Activated CD4-positive, alpha-beta T cell treated with anti-CD3 and anti-CD28 coated beads, Interleukin-2, amount 10 ng/mL, durations not matched to agents 7 days and 5 days (primary cell): ENCODE results near the gene HEMK1. TPM values are rescaled to one million over a fixed set of nuclear protein-coding genes. Genes with fewer than 3 reads are reported as not detected.

ENCODE experiments used
- CTCF ChIA-PET: fragments of 350-600 bp; sonication (Branson Sonifier 250); formaldehyde crosslinking; loops from one replicate; lab custom pipeline; 2021; ENCODE audit warnings: antibody characterized with exemption; lab: Charles Lee
- POLR2A ChIA-PET: fragments of 350-600 bp; sonication (Branson Sonifier 250); formaldehyde crosslinking; loops from one replicate; lab custom pipeline; 2021; ENCODE audit warnings: antibody characterized with exemption; lab: Charles Lee
- DNase-seq: peaks from one replicate; pipeline ENCODE4 v3.0.0-alpha.2; 2020
- H3K27ac Mint-ChIP-seq: one replicate; pipeline ENCODE4 v1.8.0; 2021; ENCODE audit warnings: mild to moderate bottlenecking, moderate library complexity, mixed read lengths
- H3K27me3 Mint-ChIP-seq: one replicate; pipeline ENCODE4 v1.8.0; 2021; ENCODE audit warnings: mixed read lengths
- H3K36me3 Mint-ChIP-seq: one replicate; pipeline ENCODE4 v1.8.0; 2021; ENCODE audit warnings: low read depth, mixed read lengths
- H3K4me1 Mint-ChIP-seq: one replicate; pipeline ENCODE4 v1.8.0; 2021; ENCODE audit warnings: mixed read lengths
- H3K4me3 Mint-ChIP-seq: one replicate; pipeline ENCODE4 v1.8.0; 2021; ENCODE audit warnings: mild to moderate bottlenecking, moderate library complexity, mixed read lengths
- H3K9me3 Mint-ChIP-seq: one replicate; pipeline ENCODE4 v1.8.0; 2021; ENCODE audit warnings: mixed read lengths
- total RNA-seq, 2 experiments: library from RNA; stranded (reverse); gene quantifications; one replicate each; pipeline ENCODE4 v1.2.3, GENCODE V29; 2021

HEMK1 gene
- total RNA-seq, 2 experiments from 2014 or later, result 42.3 to 49.0 TPM

DNA sequence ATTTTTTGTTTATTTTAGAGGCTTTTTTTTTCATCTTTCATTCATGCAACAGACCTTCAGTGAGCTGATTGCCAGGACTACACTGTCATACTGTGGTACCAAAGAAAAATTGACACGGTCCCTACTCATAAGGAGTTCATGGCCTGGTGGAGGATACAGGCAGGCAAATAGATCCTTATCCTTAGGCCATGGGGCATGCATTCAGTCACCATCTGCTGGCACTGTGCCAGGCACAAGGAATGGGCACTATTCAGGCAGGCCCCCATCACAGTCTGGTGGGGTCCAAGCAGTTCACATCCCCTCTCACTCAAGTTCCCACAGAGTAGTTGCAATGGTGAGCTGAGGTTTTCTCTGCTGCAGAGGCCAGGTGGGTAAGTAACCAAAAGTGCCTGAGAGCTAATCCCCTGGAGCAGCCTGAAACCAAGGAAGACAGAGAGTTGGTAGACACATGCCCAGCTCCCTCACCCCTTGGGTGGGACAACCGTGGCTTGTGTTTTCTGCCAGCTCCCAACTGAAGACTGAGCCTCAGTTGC is 25.0 kb downstream of the HEMK1 start:
- ChIA-PET POLR2A (no interaction called here), CTCF (interaction anchor here (1.3 to 11.1 kb wide), 4 partner anchors 9 to 19 kb away, joined by 3 to 284 read pairs (median 108); partner anchors contain the start of genes C3orf18, CISH and HEMK1)
- H3K27me3 Mint-ChIP-seq, result no peaks in the 10 kb centered on the region
- H3K36me3 Mint-ChIP-seq, result peaks cover 24% of the 10 kb centered on the region
- peaks cover 85% of the 10 kb centered on the region for H3K4me1 Mint-ChIP-seq
- H3K9me3 Mint-ChIP-seq, result no peaks in the 10 kb centered on the region
- peak overlapping the region; percentile 96 for H3K27ac Mint-ChIP-seq
- no peak overlapping the region for H3K4me3 Mint-ChIP-seq
- no peak for DNase-seq

DNA sequence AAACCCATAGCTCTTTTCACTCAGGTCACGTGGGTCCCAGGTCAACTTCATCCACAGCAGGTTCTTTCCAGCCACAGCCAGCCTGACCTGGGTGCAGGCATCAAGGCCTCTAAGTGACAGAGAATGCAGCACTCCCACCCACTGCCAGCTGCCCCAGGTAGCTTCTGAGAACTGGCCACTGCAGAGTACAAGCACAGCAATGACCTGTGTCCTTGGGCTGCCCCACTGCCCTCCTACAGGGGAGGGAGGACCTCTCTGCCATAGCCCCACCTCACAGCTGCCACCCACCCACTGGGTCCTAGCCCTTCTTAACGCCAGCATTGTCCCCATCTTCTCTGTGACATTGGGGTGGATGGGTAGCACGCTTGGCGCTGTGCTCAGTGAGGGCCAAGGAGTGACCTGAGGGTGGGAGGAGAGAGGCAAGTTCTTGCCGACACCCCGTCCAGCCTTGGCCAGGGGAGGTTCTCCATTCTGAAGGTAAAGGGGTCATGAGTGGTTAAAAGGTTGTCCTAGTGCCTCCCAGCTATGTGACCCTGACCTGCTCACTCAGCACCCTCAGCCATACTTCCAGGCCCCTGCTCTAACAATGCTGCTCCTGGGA is 29.9 kb downstream of the HEMK1 start:
- Mint-ChIP-seq H3K36me3 (peaks cover 56% of the 10 kb centered on the region), H3K4me3 (no peak overlapping the region), H3K4me1 (peaks cover 86% of the 10 kb centered on the region), H3K27me3 (no peaks in the 10 kb centered on the region), H3K9me3 (no peaks in the 10 kb centered on the region), H3K27ac (peak overlapping the region; percentile 98)
- CTCF ChIA-PET, result interaction anchor here (0.9 to 13.4 kb wide), 5 partner anchors 9 to 25 kb away, joined by 3 to 209 read pairs (median 8); partner anchors contain the start of genes CISH and HEMK1
- DNase-seq, result no peak
- POLR2A ChIA-PET, result no interaction called here

DNA sequence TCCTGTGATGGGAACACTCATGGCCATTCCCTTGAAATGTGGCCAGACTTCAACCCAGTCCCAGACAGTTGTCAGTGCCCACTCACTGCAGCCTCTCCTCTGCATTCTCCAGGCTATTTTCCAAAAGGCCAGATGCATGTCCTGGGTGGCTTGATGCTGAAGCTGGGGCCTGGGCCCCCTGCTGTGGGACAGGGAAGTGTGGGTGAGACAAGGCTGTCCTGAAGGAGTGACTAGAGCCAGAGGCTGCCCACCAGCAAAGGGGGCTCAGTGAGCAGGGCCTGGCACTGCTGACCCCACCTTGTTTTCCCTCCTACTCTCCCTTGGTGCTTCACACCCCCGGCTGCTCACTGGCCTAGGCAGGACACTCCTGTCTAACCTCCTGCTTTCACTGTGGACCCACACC is 30.4 kb downstream of the HEMK1 start:
- Mint-ChIP-seq H3K9me3 (no peaks in the 10 kb centered on the region), H3K27ac (peak overlapping the region; percentile 98), H3K36me3 (peaks cover 61% of the 10 kb centered on the region), H3K27me3 (no peaks in the 10 kb centered on the region), H3K4me3 (peak overlapping the region; percentile 99), H3K4me1 (peaks cover 85% of the 10 kb centered on the region)
- DNase-seq, result no peak
- ChIA-PET CTCF (interaction anchor here (0.9 to 13.4 kb wide), 4 partner anchors 9 to 26 kb away, joined by 5 to 211 read pairs (median 118); partner anchors contain the start of genes CISH and HEMK1), POLR2A (interaction anchor here (3.5 to 7.0 kb wide), 3 partner anchors 10 to 29 kb away, joined by 56 to 85 read pairs (median 76); partner anchors contain the start of genes CISH and HEMK1)

DNA sequence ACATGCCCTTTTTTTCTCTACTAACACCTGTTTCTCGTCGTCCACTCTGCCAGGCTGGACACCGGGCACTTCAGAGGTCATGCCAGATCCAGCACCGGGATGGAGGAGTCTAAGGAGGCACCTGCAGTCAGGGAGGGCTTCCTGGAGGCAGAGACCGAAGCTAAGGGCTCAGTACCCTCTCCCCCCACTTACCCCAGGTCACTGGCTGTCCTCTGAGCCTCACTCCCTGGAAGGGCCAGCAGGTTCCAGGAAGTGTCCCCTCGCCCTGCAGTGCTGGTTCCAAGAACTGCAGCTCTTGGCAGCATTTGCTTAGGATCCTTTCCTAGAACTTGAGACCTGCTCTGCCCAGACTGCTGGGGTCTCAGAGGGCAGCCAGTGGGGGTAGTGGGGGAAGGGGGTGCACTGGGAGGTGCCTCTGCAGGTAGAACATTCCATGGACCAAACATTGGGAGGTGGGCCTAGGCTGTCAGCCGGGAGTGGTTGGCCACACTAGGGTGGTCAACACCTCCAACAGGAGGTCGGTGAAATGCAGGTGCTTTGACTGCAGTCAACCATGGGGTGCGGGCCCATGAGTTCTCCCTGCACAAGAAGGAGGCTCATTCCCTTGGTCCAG is 30.9 kb downstream of the HEMK1 start:
- no peaks in the 10 kb centered on the region for H3K27me3 Mint-ChIP-seq
- peak overlapping the region; percentile 98 for H3K27ac Mint-ChIP-seq
- CTCF ChIA-PET, result interaction anchor here (1.1 to 13.4 kb wide), 4 partner anchors 10 to 33 kb away, joined by 3 to 211 read pairs (median 118); partner anchors contain the start of genes C3orf18, CISH and HEMK1
- H3K9me3 Mint-ChIP-seq, result no peaks in the 10 kb centered on the region
- H3K36me3 Mint-ChIP-seq, result peaks cover 63% of the 10 kb centered on the region
- H3K4me1 Mint-ChIP-seq, result peaks cover 85% of the 10 kb centered on the region
- POLR2A ChIA-PET, result interaction anchor here (0.6 to 7.0 kb wide), 4 partner anchors 11 to 835 kb away, joined by 3 to 85 read pairs (median 66); partner anchors contain the start of genes CISH and HEMK1
- DNase-seq, result no peak
- H3K4me3 Mint-ChIP-seq, result peak overlapping the region; percentile 99

DNA sequence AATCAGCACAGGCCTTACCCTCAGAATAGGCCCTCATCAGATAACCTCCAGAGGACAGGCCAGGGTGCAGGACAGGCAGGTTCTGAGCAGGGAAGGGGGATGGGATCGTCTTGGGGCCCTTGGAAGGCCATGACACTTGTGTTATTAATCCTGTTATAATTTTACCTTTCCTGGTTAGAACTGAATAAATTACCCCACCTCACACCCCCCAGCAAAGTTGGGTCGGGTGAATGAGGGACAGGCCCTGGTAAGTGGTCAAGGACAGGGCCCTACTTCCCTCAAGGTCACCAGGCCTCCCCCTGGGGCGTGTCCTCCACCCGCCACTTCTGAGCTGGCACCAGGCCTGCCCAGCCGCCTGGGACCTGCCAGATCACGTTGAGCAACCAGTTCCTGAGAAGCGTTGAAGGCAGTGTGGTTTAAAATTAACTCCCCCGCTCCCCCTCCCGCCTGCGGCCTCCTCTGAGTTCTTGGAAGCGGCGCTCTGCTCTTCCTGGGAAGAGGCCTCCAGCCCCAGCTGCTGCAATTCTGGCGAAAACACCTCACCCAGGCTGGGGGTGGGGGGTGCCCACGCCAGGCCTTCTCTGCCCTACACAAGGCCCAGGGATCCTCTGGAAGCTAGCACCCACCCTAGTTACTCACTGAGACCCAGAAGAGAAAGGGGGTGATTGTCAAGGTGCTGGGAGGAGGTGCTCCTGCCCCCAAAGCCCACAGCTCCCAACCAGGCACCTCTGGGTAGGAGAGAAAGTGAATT is 31.7 kb downstream of the HEMK1 start:
- no peaks in the 10 kb centered on the region for H3K27me3 Mint-ChIP-seq
- H3K27ac Mint-ChIP-seq, result peak overlapping the region; percentile 98
- POLR2A ChIA-PET, result interaction anchor here (1.5 to 7.0 kb wide), 4 partner anchors 11 to 34 kb away, joined by 4 to 85 read pairs (median 66); partner anchors contain the start of genes C3orf18, CISH and HEMK1
- CTCF ChIA-PET, result interaction anchor here (0.8 to 13.4 kb wide), 6 partner anchors 10 to 33 kb away, joined by 3 to 211 read pairs (median 43); partner anchors contain the start of genes C3orf18, CISH, HEMK1 and MAPKAPK3
- peak overlapping the region; percentile 99 for H3K4me3 Mint-ChIP-seq
- DNase-seq, result peak; percentile 84
- H3K4me1 Mint-ChIP-seq, result peaks cover 85% of the 10 kb centered on the region
- no peaks in the 10 kb centered on the region for H3K9me3 Mint-ChIP-seq
- peaks cover 69% of the 10 kb centered on the region for H3K36me3 Mint-ChIP-seq

DNA sequence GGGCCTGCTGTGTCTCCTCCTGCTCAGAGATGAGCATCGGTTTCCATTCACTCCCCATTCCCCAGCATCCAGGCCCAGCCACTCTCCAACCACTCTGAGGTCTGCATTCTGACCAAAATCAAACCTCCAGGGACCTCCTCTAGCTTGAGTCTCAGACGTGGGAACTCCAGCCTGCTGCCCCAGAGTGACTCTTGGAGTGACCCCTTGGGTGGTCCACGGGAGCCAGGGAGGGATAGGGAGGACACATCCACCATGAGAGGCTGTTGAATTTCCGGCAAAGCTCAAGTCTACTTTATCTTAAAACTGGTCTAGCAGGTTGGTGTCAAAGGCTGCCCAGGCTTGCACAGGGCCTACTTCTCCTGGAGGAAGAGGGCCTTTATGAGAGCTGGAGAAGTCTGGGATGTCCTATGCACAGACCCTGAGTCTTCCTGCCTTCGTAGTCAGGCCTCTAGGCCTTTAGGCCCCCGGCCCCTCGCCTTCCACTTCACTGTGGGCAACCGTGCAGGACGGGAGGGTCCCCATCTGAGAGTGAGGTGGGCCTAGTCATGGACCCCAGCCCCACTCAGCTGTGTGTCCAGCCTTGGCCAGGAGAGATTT is 33.4 kb downstream of the HEMK1 start:
- CTCF ChIA-PET, result interaction anchor here (1.0 to 13.4 kb wide), 5 partner anchors 8 to 256 kb away, joined by 4 to 211 read pairs (median 59); partner anchors contain the start of genes CISH, HEMK1 and MAPKAPK3
- no peaks in the 10 kb centered on the region for H3K9me3 Mint-ChIP-seq

DNA sequence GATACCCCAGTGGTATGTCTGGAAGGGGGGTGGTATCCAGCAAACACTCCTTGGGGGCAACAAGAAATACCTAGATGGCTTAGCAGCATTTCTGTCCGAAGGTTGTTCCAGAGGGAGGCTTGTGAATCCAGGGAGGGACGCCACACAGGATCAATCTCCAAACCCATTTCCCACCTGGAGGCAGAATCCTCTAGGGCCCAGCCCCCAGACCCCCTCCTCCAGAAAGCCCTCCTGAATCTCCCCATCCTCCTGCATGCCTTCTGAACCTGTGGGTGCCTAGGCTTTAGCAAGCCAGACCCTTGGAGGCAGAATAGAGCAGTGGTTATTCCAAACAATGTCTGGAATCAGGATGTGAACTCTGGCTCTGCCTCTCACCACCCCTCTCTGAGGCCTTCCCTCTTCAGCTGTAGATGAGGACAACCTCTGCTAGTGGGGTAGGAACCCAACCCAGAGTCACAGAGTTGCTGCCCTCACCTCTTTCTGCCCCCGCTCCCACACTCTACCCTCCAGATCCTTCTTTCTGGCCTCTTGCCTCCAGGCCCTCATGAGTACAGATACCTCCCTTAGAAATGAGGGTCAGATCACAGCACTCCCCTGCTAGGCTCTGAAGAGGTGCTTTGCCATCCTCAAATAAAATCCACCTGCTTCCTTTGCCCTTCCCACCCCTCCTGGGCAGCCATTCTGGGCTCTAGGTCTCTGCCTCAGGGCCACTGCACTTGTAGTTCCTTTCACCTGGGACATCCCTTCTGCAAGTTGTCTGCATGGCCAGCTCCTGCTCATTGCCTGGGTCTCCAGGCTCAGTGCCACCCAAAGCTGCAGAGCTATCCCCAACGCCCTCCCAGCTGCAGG is 34.2 kb downstream of the HEMK1 start:
- no peak for DNase-seq
- ChIA-PET POLR2A (interaction anchor here (0.8 to 7.0 kb wide), 4 partner anchors 9 to 32 kb away, joined by 3 to 85 read pairs (median 66); partner anchors contain the start of genes CISH and HEMK1), CTCF (interaction anchor here (3.4 to 13.4 kb wide), 5 partner anchors 7 to 30 kb away, joined by 12 to 211 read pairs (median 59); partner anchors contain the start of genes CISH, HEMK1 and MAPKAPK3)
- peak overlapping the region; percentile 99 for H3K4me3 Mint-ChIP-seq
- peak overlapping the region; percentile 98 for H3K27ac Mint-ChIP-seq
- no peaks in the 10 kb centered on the region for H3K9me3 Mint-ChIP-seq
- peaks cover 78% of the 10 kb centered on the region for H3K4me1 Mint-ChIP-seq
- H3K36me3 Mint-ChIP-seq, result peaks cover 86% of the 10 kb centered on the region
- H3K27me3 Mint-ChIP-seq, result no peaks in the 10 kb centered on the region

More for the DNA sequence above, 33.4 kb downstream of the HEMK1 start:
- H3K27me3 Mint-ChIP-seq, result no peaks in the 10 kb centered on the region
- peak overlapping the region; percentile 98 for H3K27ac Mint-ChIP-seq
- peak; percentile 22 for DNase-seq
- H3K4me3 Mint-ChIP-seq, result peak overlapping the region; percentile 99
- peaks cover 85% of the 10 kb centered on the region for H3K4me1 Mint-ChIP-seq
- POLR2A ChIA-PET, result interaction anchor here (0.6 to 7.0 kb wide), 7 partner anchors 9 to 539 kb away, joined by 3 to 85 read pairs (median 4); partner anchors contain the start of genes C3orf18, CISH and HEMK1
- peaks cover 84% of the 10 kb centered on the region for H3K36me3 Mint-ChIP-seq

DNA sequence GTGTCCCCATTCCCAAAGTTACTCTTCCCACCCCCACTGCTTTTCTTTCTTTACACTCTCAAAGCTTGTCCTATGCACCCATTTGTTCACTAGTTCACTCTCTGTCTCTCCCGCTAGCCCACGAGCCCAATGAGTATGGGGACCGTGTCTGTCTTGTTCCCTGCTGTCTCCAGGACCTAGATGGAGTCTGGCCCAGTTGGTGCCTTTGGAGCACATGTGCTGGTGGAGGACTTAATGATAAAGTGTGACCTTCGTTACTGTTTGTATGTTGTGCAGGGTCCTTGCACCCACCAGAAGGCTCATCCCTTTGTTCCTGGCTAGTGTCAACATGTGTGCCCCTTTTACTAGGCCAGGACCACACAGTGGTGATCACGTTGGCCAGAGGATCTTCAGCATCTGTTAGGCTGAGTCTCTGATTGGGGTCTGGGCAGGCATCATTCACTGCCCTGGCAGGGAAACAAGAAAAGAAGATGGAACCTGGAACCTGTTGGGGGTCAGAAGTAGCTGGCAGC is 34.8 kb downstream of the HEMK1 start:
- POLR2A ChIA-PET, result interaction anchor here (6.4 to 7.0 kb wide), 2 partner anchors 14 to 33 kb away, joined by 76 to 85 read pairs; partner anchors contain the start of gene HEMK1
- Mint-ChIP-seq H3K4me1 (peaks cover 71% of the 10 kb centered on the region), H3K4me3 (peak overlapping the region; percentile 99), H3K36me3 (peaks cover 87% of the 10 kb centered on the region), H3K27ac (peak overlapping the region; percentile 98), H3K9me3 (no peaks in the 10 kb centered on the region), H3K27me3 (no peaks in the 10 kb centered on the region)
- CTCF ChIA-PET, result interaction anchor here (3.4 to 13.4 kb wide), 4 partner anchors 11 to 30 kb away, joined by 12 to 211 read pairs (median 134); partner anchors contain the start of genes HEMK1 and MAPKAPK3
- DNase-seq, result no peak

DNA sequence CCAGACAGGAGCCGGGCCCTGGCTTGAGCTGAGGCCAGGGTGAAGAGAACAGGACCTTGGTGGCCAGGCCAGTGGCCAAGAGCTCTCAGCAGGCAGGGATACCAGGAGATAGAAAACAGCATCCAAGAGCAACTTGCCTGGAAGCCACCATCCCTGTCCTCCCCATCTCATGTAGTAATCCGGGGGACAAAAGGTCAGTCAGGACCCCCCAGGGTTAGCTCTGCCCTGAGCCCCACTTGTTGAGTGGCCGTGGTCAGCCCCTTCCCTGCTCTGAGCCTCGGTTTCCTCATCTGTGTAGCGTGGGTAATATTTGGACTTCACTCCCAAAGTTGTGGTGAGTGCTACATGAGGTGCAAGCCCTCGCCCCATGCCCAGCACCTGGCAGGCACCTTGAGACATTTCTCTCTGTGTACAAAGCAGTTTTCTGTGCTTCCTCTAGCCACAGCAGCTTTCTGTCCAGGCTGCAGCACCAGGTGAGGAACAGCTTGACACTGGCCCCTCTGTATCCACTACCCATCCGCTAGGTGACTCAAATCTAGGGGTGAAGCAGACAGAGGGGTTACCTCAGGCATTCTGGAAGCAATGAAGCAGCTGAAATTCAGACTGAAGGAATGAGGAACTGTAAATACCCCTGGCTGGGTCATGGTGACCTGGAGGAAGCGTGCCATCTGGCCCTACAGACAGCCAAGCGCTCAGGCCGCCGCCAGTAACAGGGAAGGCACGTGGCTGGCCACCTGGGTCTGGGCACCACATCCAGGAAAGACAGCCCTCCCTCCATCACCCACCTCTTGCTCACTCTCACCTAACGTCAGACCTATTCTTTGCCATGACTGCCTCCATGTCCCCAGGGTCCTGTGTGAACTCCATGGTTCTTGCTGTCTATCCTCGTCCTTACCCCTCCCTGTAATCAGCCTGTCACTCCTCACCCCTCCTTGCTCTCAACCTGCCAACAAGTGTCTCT is 35.6 kb downstream of the HEMK1 start:
- Mint-ChIP-seq H3K27ac (peak overlapping the region; percentile 98), H3K9me3 (no peaks in the 10 kb centered on the region), H3K4me3 (peak overlapping the region; percentile 99), H3K27me3 (no peaks in the 10 kb centered on the region), H3K36me3 (peaks cover 87% of the 10 kb centered on the region), H3K4me1 (peaks cover 63% of the 10 kb centered on the region)
- ChIA-PET POLR2A (interaction anchor here (0.5 to 7.0 kb wide), 4 partner anchors 11 to 332 kb away, joined by 4 to 85 read pairs (median 40); partner anchors contain the start of gene HEMK1), CTCF (interaction anchor here (1.0 to 13.4 kb wide), 5 partner anchors 10 to 31 kb away, joined by 3 to 211 read pairs (median 59); partner anchors contain the start of genes HEMK1 and MAPKAPK3)
- no peak for DNase-seq
